AG08396 (cell line): ENCODE results near the gene PRDM2.

Experiments used
- DNase-seq: peaks from one replicate; pipeline ENCODE4 v3.0.0; 2012; ENCODE audit warnings: low spot score, mixed read lengths

PRDM2 gene

DNA sequence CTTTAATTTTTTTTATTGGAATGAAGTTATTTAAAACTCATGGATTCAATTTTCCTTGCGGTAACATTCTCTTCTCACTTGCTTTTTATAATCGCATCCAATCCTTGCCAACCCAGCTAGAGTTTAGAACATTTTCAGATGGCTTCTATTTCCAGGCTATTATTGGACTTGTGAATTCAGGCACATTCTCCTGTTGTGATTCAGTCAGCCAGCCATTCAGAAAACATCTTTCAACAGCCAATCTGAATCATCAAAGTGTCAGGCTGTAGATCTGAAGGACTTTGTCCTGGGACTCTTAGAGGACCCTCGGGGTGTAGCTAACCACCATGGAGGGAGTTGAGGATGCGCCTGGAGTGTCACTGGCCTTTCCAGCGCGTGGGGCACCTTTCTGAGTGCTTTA lies 92.4 kb downstream of the PRDM2 start:
- DNase-seq = peak; percentile 57

- DNase-seq = no peak
Measured at GRCh38 chr1:13793088-13793730, 93.2 kb downstream of the PRDM2 start.

- DNase-seq = no peak
Measured at GRCh38 chr1:13794231-13795187, 94.5 kb downstream of the PRDM2 start.

GRCh38 chr1:13797397-13797796 lies 97.4 kb downstream of the PRDM2 start:
- DNase-seq = no peak

- DNase-seq = no peak
Measured at GRCh38 chr1:13798120-13798519, 98.1 kb downstream of the PRDM2 start.

GRCh38 chr1:13799502-13800283 lies 99.7 kb downstream of the PRDM2 start:
- no peak for DNase-seq

DNA sequence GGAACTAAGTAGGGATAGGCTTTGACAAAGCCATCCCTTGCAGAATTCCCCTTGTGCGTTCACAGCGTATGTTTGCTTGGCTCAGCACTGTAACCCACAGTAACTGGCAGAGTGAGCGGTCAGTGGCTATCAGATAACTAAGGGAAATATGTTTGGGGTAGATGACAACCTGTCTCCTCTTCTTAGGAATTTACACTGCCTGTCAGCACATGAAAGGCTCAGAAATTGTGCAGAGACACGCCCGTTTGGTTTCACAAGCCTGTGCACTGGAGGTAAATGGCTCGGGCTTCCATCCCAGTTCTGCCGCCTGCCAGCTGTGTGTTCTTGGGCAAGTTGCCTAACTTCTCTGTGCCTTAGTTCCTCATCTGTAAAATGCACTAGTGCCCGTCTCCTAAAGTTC lies 101.2 kb downstream of the PRDM2 start:
- DNase-seq = no peak

DNA sequence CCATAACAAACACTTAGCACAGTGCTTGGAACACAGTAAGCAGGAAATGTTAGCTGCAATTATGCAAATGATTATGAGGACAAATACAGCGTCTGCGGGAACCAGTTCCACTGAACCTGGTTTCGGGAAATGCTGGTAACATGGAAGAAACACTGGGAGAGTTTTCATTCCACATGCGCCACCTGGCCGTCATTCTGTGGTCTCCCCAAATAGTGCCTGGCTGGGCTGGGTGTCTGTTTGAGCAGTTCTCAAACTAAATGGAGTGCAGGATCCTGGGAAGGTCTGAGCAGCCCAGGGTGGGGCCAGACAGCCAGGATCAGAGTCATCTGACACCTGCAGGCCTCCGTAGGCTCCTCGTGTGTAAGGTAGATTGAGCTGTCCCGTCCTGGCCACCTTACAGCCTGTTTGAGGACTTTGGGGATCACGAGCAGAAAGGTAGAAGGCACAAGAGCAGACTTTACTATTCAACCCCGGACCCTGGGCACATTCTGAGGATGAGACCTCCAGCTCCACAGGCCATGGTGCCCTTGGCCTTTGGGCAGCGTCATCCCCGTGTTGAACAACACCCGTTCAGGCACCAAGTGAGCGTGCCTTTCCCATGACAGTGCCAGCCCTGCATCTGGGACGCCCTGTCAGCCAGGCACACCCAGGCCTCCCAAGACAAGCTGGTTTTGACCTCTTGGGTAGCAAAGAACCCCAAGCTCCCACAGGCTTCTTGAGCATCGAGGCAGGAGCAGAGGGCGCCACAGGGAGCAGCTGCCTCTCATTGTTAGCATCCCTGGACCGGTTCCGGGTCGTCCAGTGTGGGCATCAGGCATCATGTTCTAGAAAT lies 101.9 kb downstream of the PRDM2 start:
- DNase-seq = no peak

DNA sequence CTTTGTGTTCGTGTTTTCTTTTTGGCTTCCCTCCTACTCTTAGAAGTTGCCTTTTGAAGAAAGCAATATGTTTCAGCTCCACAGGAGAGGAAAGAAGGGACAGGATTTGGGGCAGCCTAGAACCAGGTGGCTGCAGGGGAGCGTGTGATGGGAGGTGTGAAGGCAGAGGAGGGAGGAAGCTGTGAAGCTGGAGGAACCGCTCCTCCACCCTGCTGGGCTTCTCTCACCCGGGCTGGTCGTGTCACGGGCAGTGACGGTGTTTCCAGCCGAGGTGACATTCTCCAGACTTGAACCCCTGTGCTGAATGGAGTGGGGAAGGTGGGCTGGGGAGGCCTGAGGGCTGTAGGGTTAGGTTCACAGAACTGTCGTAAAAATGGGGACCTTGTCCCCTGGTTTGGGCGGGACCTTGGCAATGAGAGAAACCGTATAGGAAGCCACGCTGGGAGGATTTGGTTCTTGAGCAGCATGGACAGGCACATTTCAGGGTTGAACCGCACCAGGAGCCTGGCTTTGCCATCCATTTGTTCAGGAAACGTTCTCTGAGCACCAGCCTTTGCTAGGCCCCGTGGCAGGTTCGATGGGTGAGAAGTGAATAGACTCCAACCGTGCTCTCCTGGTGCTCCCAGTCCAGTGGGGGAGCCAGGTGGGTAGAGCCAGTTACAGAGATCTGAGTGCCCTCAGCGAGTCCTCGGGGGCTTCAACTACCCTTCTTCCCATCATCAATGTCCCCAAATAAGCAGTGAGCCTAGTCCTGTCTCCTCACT lies 103.0 kb downstream of the PRDM2 start:
- DNase-seq = no peak

- DNase-seq = no peak
Measured at GRCh38 chr1:13803546-13804239, 103.7 kb downstream of the PRDM2 start.

DNA sequence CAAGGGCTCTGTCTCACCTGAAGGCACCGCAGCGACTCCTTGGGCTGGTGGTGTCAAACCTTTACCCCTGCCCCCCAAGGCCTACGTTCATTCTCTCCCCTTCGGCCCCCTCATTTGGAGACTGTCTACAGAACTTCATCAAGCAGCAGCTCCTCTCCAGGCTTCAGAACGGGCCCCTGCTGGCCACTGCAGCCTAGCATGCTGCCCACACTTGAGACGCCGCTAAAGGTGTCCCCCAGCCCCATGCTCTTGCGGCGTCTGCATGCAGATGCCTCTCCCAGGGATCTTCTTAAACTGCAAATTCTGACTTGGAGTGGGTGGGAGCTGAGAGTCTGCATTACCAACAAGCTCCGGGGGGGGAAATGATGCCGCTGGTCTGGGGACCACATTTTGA lies 104.2 kb downstream of the PRDM2 start:
- no peak for DNase-seq

- DNase-seq = no peak
Measured at GRCh38 chr1:13805431-13805830, 105.4 kb downstream of the PRDM2 start.

DNA sequence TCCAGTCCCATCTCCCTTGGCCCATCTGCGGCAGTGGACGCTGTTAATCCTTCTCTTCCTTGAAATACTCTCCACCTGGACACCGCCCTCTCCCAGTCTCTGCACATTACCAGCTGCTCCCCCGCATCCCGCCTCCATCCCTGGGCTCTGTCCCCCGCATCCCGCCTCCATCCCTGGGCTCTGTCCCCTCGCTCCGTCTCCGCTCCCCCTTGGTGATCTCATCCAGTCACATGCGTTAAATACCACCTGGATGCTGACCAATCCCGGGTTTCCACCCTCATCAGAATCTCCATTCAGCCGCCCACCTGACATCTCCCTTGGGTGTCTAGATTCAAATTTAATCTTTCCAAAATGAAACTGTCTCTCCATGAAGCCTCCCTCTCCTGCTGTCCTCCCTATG lies 106.1 kb downstream of the PRDM2 start:
- DNase-seq = no peak

DNA sequence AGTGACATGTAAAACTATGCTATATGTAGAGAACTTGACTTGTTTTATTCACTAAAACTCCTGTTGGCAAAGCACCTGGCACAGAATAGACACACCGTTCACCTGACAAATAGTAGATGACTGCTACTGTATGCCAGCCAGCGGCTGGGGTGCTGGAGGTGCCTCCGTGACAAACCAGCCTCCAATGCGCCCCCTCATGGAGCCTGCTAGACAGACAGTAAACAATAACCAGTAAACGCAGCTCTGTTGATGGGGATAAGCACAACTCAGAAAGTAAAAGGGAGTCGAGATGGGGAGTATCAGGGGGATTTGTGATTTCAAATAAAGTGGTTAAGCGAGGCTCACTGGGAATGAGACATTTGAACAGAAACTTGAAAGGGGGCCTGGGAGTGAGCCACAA lies 107.2 kb downstream of the PRDM2 start:
- peak; percentile 58 for DNase-seq

- no peak for DNase-seq
Measured at GRCh38 chr1:13808729-13809131, 108.7 kb downstream of the PRDM2 start.

- no peak for DNase-seq
Measured at GRCh38 chr1:13809461-13810159, 109.6 kb downstream of the PRDM2 start.

DNA sequence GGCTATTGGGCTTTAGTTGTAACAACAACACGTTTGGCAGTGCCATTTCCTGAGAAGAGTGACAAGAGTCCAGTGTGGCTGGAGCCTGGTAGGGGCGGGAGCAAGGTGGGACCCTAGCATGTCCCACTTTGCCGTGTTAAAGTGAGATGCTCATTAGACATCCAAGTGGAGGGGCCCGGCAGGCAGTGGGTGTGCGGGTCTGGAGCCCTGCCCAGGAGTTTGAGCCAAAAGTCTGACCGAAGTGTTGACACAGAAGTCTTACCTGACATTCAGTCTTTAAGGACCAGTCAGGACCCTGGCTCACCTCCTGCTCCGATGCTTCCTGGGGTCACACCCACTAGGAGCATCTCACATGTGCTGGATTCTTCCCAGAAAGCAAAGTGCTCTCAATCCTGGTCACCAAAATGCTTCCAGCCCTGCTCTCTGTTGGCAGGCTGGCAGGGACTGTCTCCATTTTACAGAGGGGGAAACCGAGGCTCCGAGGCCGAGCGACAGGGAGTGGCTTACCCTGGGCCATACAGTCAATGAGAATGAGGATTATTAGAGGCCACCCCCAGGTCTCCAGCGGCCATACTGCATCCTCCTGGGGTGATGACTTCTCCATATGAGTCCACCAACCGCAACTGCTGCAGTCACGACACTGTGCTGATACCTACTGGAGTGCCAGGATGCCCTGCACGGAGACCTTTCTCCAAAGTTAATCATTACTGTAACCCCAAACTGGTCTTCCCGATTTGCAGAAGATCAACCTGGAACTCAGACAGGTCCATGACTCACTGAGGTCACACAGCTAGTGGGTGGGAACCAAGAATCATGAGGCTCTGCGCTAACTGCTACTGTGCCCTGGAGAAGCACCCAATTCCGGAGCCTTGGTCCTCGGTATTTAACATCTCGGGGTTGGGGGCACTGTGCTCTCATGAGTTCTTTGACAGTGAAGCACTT lies 112.7 kb downstream of the PRDM2 start:
- DNase-seq = no peak

GRCh38 chr1:13813398-13814012 lies 113.5 kb downstream of the PRDM2 start:
- DNase-seq = peak; percentile 50
